SIG-M5 treated with dmso at 0.1 percent for 504 hours (cell line): Measurements from ENCODE around the gene STAU1.
"Not testable (repeated sequence)": the region's sequence is repeated elsewhere in the genome, so short reads cannot be mapped to it uniquely, and the experiment has no call there.

ENCODE experiments used
- DNase-seq: peaks from one replicate; lab custom pipeline; 2025; ENCODE audit not compliant: unreplicated experiment; lab: John Stamatoyannopoulos, UW

Gene STAU1

DNA sequence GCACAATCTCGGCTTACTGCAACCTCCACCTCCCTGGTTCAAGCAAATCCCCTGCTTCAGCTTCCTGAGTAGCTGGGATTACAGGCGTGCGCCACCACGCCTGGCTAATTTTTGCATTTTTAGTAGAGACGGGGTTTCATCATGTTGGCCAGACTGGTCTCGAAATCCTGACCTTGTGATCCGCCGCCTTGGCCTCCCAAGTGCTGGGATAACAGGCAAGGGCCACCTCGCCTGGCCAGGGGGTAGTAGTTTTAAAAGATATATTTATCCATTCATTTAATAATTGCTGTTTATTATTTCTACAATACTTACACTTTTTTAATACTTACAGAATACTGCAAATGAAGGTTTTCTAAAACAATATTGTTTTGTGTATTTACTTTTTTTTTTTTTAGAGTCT, 15.6 kb upstream of the STAU1 start:
- no peak for DNase-seq

DNA sequence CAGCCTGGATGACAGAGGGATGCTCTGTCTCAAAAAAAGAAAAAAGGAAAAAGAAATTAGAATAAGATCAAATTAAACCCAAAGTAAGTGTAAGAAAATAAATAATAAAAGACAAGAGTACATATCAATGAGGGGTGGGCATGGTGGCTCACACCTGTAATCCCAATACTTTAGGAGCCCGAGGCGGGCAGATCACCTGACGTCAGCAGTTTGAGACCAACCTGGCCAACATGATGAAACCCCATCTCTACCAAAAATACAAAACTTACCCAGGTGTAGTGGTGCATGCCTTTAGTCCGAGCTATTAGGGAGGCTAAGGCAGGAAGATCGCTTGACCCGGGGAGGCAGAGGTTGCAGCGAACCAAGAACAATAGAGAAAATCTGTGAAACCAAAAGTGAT, 14.9 kb upstream of the STAU1 start:
- no peak for DNase-seq

DNA sequence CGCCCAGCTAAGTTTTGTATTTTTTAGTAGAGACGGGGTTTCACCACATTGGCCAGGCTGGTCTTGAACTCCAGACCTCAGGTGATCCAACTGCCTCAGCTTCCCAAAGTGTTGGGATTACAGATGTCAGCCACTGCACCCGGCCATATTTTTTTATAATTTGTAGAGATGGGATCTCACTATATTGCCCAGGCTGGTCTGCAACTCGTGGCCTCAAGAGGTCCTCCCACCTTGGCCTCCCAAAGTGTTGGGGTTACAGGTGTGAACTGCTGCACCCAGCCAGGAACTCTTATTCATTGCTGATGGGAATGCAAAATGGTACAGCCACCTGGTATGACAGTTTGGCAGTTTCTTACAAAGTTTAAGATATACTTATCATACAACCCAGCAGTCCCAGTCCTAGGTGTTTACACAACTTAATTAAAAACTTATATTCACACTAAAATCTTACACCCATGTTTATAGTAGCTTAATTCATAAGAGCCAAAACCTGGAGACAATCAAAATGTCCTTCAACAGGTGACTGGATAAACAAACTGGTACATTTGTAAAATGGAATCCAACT, 11.7 kb upstream of the STAU1 start:
- no peak for DNase-seq

DNA sequence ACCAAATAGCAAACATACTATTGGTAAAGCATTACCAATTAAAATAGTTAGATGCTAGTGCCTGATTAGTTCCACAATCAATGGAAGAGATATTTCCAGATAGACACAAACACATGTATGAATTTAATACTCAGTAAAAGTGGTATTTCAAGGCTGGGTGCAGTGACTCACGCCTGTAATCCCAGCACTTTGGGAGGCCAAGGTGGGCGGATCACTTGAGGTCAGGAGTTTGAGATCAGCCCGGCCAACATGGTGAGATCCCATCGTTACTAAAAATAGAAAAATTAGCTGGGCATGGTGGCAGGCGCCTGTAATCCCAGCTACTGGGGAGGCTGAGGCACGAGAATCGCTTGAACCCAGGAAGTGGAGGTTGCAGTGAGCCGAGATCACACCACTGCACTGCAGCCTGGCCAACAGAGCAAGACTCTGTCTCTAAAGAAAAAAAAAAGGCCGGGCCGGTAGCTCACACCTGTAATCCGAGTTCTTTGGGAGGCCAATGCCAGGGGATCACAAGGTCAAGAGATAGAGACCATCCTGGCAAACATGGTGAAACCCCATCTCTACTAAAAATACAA, 4.9 kb upstream of the STAU1 start:
- DNase-seq = not testable (repeated sequence)

DNA sequence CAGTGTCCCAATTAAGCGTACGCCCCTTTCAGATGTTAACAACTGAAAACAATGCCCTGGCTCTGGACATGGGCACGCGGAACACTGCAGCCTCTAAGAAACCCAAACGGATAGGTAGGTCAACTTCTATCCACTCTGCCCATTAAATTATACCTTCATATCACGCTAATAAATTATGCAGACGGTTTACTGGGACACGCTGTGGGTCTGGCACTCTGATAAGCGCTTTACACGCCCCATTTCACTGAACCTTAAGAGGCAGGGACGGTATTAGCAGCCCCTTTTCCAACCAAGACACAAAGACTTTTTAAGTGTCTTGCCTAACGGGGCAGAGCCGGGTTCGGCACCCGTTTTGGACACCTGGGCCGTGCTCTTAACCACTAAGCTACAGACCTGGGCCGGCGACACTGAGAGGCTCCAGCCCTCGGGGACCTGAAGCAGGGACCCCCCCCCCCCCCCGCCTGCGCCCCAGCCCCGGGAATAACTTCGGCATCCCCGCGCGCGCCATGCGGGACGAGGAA, 744 bp downstream of the STAU1 start:
- DNase-seq = peak; percentile 53

DNA sequence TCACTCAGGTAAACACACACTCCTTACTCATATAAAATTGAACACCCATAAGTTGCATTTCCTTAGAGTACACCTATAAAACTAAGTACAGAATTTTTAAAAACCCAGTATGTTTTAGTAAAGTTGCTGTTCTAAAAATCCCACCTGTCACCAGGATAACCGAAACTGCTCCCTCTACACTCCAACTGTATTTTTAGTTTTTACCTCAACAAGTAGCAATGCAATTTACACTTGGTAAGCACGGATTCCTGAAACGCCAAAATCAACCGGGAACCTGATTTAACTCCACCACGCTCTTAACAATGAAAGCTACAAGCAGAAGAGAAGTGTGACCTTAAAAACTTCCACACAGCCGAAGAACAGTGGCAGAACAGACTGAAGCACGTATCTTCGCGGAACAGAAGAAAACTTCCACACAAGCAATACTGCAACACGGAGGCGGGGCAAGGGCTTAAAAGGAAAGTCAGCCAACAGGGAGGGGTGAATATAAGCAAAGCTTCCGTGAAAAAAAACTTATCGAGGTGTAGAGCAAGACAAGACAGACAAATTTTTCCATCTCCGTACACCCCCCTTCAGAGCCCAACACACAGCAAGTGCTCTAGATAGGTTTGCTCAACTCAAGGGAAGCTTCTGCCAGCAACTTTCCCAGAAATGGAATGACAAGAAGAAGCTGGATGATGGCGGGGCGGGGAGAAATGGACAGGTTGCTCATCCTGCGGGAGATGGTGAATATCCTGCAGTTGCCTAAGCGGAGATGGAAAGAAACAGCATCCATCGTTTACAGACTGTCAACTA, 1.4 kb downstream of the STAU1 start:
- peak; percentile 90 for DNase-seq

DNA sequence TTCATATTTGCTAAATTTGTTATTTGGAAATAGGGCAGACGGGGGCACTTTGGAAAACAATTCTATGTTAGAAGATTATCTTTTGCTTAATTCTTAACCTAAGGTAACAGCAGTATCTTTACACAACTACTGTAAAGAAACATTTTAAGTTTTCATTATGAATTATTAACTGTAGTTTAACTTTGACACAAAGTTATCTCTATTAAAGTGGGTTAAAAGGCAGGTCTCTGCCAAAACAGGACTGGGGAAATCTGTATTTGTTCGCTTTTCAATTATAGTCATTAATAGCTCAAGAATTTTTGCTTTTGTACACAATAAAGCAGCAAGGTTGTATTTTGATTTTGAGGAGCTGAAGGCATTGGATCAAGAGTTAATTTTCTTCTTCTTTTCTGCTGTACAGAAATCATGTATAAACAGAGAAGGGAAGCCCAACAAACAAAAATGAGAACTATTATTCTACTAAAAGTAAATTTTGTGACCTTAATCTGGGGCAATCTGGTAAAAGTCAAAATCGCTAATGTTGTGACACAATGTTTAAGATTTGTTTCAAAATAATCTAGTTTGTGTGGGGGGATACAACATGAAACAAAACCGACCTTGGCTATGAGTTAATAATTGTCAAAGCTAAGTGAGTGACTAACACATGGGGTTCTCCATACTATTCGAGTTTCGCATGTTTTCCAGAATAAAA, 2.9 kb downstream of the STAU1 start:
- no peak for DNase-seq

DNA sequence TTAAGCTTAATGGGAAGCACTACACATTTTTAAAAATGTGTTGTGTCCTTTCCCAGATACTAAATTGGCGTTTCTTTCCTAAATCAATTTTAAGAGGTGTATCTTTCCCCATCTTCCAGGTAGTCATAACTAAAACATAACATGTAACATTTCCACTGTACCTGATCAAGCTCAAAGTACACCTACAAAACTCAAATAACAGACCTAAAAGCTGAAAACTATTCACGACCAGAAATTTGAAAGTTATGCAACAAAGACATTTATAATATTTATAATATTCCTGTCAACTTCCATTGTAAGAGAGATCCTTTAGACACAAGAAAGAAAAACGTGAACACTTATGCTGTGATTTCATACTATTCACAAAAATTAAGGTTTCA, 3.5 kb downstream of the STAU1 start:
- DNase-seq = no peak

DNA sequence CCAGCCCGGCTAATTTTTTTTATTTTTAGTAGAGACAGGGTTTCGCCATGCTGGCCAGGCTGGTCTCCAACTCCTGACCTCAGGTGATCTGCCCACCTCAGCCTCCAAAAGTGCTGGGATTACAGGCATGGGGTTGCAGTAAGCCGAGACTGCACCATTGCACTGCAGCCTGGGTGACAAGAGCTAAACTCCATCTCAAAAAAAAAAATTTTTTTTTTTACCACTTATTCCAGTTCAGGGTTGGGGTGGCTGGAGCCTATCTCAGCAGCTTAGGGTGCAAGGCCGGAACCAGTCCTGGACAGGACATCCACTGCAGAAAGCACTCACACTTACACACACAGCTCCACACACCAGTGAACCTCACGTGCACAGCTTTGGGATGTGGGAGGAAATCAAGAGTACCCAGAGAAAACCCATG, 4.0 kb downstream of the STAU1 start:
- not testable (repeated sequence) for DNase-seq

DNA sequence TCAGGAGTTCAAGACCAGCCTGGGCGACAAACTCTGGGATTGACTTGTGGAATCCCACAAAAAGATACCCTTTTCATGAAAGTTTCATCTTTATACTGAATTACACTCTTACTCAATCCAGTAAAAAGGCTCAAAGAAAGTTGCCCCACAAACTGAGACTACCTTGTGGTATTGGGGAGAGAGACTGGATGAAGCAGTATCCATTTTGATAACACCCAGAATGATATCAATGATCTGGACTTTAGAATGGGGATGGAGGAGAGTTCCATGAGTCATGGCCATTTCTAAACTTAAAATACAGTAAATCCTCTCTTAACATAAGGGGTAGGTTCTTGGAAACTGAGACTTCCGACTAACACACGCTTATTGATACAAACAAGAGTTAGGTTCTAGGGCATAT, 4.7 kb downstream of the STAU1 start:
- DNase-seq = no peak

DNA sequence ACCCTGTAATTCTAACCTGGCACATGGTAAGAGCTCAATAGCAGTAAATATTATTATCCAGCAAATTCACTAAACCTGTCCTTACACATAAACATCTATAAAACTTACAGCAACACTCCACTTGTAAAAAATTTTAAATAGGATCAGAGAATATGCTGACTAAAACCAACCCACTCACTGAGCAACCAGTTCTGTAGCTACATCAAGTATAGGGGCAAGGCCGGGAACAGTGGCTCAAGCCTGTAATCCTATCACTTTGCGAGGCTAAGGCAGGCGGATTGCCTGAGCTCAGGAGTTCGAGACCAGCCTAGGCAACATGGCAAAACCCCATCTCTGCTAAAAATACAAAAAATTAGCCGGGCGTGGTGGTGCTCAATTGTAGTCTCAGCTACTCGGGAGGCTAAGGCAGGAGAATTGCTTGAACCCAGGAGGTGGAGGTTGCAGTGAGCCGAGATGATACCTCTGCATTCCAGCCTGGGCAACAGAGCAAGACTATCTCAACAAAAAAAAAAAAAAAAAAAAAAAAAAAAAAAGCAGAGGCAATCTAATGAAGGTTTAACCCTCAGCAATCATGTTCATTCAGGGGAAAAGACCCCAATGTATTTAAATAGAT, 6.8 kb downstream of the STAU1 start:
- DNase-seq = no peak

DNA sequence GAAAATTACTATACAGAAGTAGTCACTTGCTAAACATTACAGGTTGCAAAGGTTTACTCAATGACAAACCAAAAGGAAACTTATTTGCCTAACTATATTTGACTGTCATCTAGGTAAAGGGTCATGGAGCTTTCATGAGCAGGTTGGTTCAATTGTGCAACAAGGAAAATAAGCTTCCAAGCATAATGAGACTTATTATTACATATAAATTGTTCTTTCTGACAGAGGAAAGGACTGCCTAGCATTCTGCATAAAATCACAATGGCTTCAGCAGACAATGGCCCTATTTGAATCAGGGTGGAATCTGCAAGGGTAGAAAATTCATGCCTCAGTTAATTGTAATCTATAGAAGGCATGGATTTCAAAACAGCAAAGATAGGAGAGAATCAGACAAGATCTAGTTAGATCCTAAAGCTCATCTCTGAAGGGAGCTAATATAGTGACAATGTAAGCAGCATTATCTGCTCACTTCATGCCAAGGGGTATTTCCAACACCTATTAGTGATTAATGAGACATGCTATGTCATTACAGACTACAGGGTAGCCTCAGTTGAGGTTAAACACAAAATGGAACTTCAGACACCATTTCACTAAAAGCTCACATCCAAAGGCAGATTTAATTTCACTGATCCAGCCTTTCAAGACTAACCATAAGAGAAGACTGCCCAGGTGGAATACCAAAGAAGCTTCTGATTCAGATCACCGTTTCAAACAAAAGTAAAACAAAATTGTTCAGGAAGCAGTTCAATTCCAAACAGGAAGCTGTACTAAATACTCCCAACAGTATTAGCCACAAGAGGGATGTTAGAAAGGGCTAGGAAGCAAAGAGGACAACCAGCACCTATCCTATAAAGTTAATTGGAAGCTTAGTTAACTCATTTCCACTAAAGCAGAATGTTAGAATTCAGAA, 8.5 kb downstream of the STAU1 start:
- no peak for DNase-seq

DNA sequence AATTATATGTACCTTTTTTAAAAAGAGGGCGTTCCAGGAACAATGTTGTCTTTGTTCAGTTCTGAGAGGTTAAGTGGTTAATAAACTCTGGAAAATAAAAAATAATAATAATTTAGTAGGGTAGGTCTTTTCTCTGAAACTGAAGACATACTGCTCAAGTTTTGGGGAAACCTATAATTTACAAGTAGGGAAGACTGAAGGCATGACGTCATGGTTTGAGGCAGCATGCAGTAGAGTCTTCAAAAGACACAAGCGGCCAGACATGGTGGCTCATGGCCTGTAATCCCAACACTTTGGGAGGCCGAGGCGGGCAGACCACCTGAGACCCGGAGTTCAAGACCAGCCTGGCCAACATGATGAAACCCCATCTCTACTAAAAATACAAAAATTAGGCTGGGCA, 14.0 kb downstream of the STAU1 start:
- no peak for DNase-seq

DNA sequence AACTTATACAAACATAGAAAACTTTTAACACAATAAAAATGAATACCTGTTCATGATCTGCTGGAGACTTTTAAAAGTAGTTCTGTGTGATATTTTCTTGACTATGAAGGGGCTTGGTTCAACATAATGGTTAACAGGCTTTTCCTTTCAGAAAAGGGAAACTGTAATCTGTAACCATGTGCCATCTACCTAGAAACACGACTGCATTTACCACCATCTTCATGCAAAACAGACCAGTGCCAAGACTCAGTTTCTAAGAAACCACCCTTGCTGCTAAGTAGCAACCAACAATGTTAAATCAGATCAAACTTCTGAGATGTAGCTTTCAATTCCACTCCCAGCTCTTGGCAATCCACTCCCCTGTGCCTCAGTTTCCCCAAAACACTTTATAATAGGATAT, 15.7 kb downstream of the STAU1 start:
- no peak for DNase-seq

DNA sequence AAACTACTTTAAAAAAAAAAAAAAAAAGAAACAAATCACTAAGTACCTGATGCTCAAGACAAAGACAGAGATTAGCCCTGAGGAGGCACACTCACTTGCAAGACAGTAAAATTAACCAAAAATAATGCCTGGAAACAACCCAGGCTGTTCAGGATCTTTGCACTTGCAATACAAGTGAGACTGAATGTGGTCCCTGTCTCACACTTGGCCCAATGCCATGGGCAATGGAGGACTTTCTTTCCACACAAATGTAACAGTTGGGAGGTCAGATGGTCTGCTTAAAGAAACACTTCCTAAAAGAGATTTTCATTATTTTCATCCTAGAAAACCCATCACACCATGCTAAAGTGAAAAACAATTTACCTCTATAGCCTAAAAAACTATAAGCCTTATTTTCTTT, 16.2 kb downstream of the STAU1 start:
- no peak for DNase-seq

DNA sequence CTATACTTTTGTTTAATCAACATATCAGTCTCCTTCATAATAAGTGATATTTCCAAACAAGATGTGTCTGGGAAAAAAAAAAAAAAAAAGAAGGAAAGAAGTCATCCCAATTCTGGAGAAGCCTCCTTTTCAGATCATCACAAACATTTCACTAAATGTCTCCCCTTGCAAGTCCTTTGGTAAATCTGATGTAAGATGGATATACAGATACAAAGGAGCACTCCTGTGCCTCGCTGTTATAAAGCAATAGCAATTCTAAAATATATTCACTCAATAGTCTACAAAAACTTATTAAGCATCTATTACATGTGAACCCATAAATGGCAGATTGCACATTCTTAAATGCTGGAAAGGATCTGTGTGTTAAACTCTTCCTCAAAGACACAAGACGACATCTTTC, 17.4 kb downstream of the STAU1 start:
- DNase-seq = no peak

DNA sequence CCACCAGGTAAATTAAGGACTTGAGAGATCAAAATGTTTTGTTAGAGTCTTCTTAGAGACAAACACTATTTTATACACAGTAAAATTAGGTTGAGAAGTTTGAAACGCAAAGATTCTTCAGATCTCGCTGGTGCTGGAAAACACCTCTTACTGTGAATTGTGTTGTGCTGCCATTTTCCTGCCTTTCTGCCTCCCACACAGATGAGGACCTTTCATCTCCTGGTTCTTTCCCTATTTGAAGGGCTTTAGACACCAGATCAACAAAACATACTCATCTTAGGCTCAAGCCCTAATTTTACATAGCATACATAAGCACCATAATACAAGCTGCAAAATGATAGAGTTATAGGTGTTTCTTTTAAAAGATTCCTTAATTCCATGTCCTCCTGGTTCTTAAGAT, 18.6 kb downstream of the STAU1 start:
- DNase-seq = no peak

DNA sequence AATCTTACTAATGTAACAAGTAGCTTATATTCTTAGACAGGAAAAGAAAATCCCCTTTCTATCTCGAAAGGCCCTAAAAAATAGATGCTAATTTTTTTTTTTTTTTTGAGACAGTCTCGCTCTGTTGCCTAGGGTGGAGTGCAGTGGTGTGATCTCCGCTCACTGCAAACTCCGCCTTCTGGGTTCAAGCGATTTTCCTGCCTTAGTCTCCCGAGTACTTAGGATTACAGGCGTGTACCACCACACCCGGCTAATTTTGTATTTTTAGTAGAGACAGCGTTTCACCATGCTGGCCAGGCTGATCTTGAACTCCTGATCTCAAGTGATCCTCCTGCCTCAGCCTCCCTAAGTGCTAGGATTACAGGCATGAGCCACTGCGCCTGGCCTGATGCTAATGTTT, 19.3 kb downstream of the STAU1 start:
- not testable (repeated sequence) for DNase-seq

DNA sequence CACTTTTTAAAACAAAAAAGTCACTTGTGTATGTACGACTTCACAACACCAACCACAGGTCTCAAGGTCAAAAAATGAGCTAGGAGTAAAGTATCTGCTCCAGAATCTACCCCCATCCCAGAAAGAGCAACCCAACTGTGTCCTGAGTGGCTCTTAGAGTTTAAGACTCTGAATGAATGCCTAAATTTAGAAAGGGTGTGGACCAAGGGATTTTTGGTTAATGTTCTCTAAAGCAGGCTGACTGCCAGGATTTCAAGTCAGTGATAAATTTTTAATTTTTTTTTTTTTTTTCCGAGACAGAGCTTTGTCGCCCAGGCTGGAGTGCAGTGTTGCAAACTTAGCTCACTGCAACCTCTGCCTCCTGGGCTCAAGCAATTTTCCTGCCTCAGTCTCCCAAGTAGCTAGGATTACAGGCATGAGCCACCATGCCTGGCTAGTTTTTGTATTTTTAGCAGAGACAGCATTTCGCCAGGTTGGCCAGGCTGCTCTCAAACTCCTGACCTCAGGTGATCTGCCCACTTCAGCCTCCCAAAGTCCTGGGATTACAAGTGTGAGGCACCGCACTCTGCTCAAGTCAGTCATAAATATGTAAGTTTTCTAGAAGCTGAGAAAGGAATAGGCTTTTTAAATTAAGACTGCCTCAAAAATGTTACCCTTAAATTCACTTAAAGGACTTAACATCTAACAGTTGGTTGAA, 20.2 kb downstream of the STAU1 start:
- no peak for DNase-seq
